ENCODE data around the gene PEX16. TPM values are rescaled to one million over a fixed set of nuclear protein-coding genes. Genes with fewer than 3 reads are reported as not detected.

Gene PEX16
- total and polyA plus RNA-seq, 2 experiments from 2014 or later, result 28.0 to 32.8 TPM

GRCh38 chr11:45915446-45915845 lies 2.2 kb downstream of the PEX16 start:
- H3K27ac ChIP-seq, result no peak overlapping the region
- H3K9me3 ChIP-seq (ENCODE audit: low read depth), result no peaks in the 10 kb centered on the region
- H3K36me3 ChIP-seq (replicated peaks; ENCODE audit: insufficient read depth, low read depth), result no peaks in the 10 kb centered on the region
- 89% methylated on average over 13 of the region's 13 CpGs for WGBS (ENCODE audit: low lambda C conversion rate, missing lambda C conversion rate)
- H4K20me1 ChIP-seq (ENCODE audit: insufficient read depth, poor library complexity, severe bottlenecking), result no peaks in the 10 kb centered on the region
- H3K27me3 ChIP-seq, result no peaks in the 10 kb centered on the region
- H3K4me3 ChIP-seq, result no peak overlapping the region
- H3K9me2 ChIP-seq (replicated peaks; ENCODE audit: insufficient read depth), result no peaks in the 10 kb centered on the region
- no peak overlapping the region for H3K4me2 ChIP-seq
- no peak overlapping the region for H2AFZ ChIP-seq
- no peak for DNase-seq (ENCODE audit: low spot score)
- no peaks in the 10 kb centered on the region for H3K4me1 ChIP-seq (ENCODE audit: insufficient read depth)
- TF ChIP-seq EZH2phosphoT487 (IDR thresholded peaks at IDR 0.05; ENCODE audit: low read depth, severe bottlenecking, unreplicated experiment) (no peak), CTCF (IDR thresholded peaks at IDR 0.05; ENCODE audit: poor library complexity) (no peak), EZH2 (IDR thresholded peaks at IDR 0.05; ENCODE audit: borderline replicate concordance) (no peak)
- H3K79me2 ChIP-seq, result peaks cover 12% of the 10 kb centered on the region

GRCh38 chr11:45913942-45914635 lies 3.6 kb downstream of the PEX16 start:
- no peaks in the 10 kb centered on the region for H3K4me1 ChIP-seq (ENCODE audit: insufficient read depth)
- TF ChIP-seq EZH2 (IDR thresholded peaks at IDR 0.05; ENCODE audit: borderline replicate concordance) (no peak), CTCF (IDR thresholded peaks at IDR 0.05; ENCODE audit: poor library complexity) (no peak), EZH2phosphoT487 (IDR thresholded peaks at IDR 0.05; ENCODE audit: low read depth, severe bottlenecking, unreplicated experiment) (no peak)
- no peak for DNase-seq (ENCODE audit: low spot score)
- no peak overlapping the region for H3K4me2 ChIP-seq
- no peaks in the 10 kb centered on the region for H3K9me3 ChIP-seq (ENCODE audit: low read depth)
- no peaks in the 10 kb centered on the region for H3K27me3 ChIP-seq
- H2AFZ ChIP-seq, result no peak overlapping the region
- H3K9me2 ChIP-seq (replicated peaks; ENCODE audit: insufficient read depth), result no peaks in the 10 kb centered on the region
- no peak overlapping the region for H3K27ac ChIP-seq
- 95% methylated on average over 22 of the region's 22 CpGs for WGBS (ENCODE audit: low lambda C conversion rate, missing lambda C conversion rate)
- no peaks in the 10 kb centered on the region for H4K20me1 ChIP-seq (ENCODE audit: insufficient read depth, poor library complexity, severe bottlenecking)
- H3K36me3 ChIP-seq (replicated peaks; ENCODE audit: insufficient read depth, low read depth), result no peaks in the 10 kb centered on the region
- H3K4me3 ChIP-seq, result no peak overlapping the region
- peaks cover 12% of the 10 kb centered on the region for H3K79me2 ChIP-seq

- Histone ChIP-seq H2AFZ (no peak overlapping the region), H3K27ac (no peak overlapping the region), H3K27me3 (no peaks in the 10 kb centered on the region), H3K4me1 (ENCODE audit: insufficient read depth) (no peaks in the 10 kb centered on the region), H4K20me1 (ENCODE audit: insufficient read depth, poor library complexity, severe bottlenecking) (no peaks in the 10 kb centered on the region), H3K9me3 (ENCODE audit: low read depth) (no peaks in the 10 kb centered on the region), H3K36me3 (replicated peaks; ENCODE audit: insufficient read depth, low read depth) (no peaks in the 10 kb centered on the region), H3K4me3 (no peak overlapping the region), H3K9me2 (replicated peaks; ENCODE audit: insufficient read depth) (no peaks in the 10 kb centered on the region), H3K4me2 (no peak overlapping the region), H3K79me2 (peaks cover 12% of the 10 kb centered on the region)
- TF ChIP-seq EZH2 (IDR thresholded peaks at IDR 0.05; ENCODE audit: borderline replicate concordance) (no peak), CTCF (IDR thresholded peaks at IDR 0.05; ENCODE audit: poor library complexity) (no peak), EZH2phosphoT487 (IDR thresholded peaks at IDR 0.05; ENCODE audit: low read depth, severe bottlenecking, unreplicated experiment) (no peak)
- no peak for DNase-seq (ENCODE audit: low spot score)
- WGBS (ENCODE audit: low lambda C conversion rate, missing lambda C conversion rate), result 98% methylated on average over 19 of the region's 19 CpGs
Measured at GRCh38 chr11:45913514-45913913, 4.2 kb downstream of the PEX16 start.
